Femur (tissue), 1 donor: ENCODE results near the gene FAR2.
"Not testable (repeated sequence)": the region's sequence is repeated elsewhere in the genome, so short reads cannot be mapped to it uniquely, and the experiment has no call there.

Source experiments
- DNase-seq: peaks from one replicate; pipeline ENCODE4 v3.0.0-alpha.2; 2017

The FAR2 gene

GRCh38 chr12:29346769-29347421 is 197.8 kb downstream of the FAR2 start:
- DNase-seq = no peak

- no peak for DNase-seq
Measured at GRCh38 chr12:29350080-29350479, 201.0 kb downstream of the FAR2 start.

- no peak for DNase-seq
Measured at GRCh38 chr12:29354954-29355353, 205.9 kb downstream of the FAR2 start.

GRCh38 chr12:29365091-29365490 is 216.0 kb downstream of the FAR2 start:
- no peak for DNase-seq

- DNase-seq = no peak
Measured at GRCh38 chr12:29374012-29374411, 224.9 kb downstream of the FAR2 start.

GRCh38 chr12:29374913-29375312 is 225.8 kb downstream of the FAR2 start:
- no peak for DNase-seq

- no peak for DNase-seq
Measured at GRCh38 chr12:29376118-29376517, 227.0 kb downstream of the FAR2 start.

- peak; percentile 96 for DNase-seq
Measured at GRCh38 chr12:29380536-29381523, 231.8 kb downstream of the FAR2 start, which contains the start of gene ERGIC2. Gene ERGIC2, minus strand, starts transcription at chr12:29381172. Its CDS starts 9,539 bp downstream, at chr12:29371633.

- DNase-seq = no peak
Measured at GRCh38 chr12:29382251-29382650, 233.2 kb downstream of the FAR2 start.

- DNase-seq = not testable (repeated sequence)
Measured at GRCh38 chr12:29385194-29385593, 236.1 kb downstream of the FAR2 start.
